ENCODE measurements around the gene COL6A5. TPM values are rescaled to one million over a fixed set of nuclear protein-coding genes. Genes with fewer than 3 reads are reported as not detected.
A peak's percentile ranks its signal among the peaks of the same experiment; 100 is the strongest.

COL6A5 gene
- total RNA-seq, 2 donors from 2014 or later = 0.15 TPM; not detected in 1

GRCh38 chr3:130507746-130508145 is 162.3 kb downstream of the COL6A5 start:
- H3K9ac ChIP-seq (ENCODE audit: low read depth in 2 of 2, low read length in 2 of 2) = no peak overlapping the region

GRCh38 chr3:130509008-130509407 is 163.5 kb downstream of the COL6A5 start:
- Histone ChIP-seq H3K27ac (no peak overlapping the region), H3K4me1 (no peaks in the 10 kb centered on the region), H3K9me3 (no peaks in the 10 kb centered on the region), H3K27me3 (no peaks in the 10 kb centered on the region), H3K36me3 (no peaks in the 10 kb centered on the region), H3K9ac (ENCODE audit: low read depth in 2 of 2, low read length in 2 of 2) (no peak overlapping the region), H3K4me3 (no peak overlapping the region)
- peak; percentile 36 for DNase-seq
- intact Hi-C loops (cut with DNase I) = no loop called here
- TF ChIP-seq, protein P1, sequence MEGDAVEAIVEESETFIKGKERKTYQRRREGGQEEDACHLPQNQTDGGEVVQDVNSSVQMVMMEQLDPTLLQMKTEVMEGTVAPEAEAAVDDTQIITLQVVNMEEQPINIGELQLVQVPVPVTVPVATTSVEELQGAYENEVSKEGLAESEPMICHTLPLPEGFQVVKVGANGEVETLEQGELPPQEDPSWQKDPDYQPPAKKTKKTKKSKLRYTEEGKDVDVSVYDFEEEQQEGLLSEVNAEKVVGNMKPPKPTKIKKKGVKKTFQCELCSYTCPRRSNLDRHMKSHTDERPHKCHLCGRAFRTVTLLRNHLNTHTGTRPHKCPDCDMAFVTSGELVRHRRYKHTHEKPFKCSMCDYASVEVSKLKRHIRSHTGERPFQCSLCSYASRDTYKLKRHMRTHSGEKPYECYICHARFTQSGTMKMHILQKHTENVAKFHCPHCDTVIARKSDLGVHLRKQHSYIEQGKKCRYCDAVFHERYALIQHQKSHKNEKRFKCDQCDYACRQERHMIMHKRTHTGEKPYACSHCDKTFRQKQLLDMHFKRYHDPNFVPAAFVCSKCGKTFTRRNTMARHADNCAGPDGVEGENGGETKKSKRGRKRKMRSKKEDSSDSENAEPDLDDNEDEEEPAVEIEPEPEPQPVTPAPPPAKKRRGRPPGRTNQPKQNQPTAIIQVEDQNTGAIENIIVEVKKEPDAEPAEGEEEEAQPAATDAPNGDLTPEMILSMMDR (IDR thresholded peaks at IDR 0.05) = no peak

More at GRCh38 chr3:130507746-130508145, 162.3 kb downstream of the COL6A5 start:
- H3K4me3 ChIP-seq = no peak overlapping the region
- H3K9me3 ChIP-seq = no peaks in the 10 kb centered on the region
- intact Hi-C loops (cut with DNase I) = no loop called here
- H3K27me3 ChIP-seq = no peaks in the 10 kb centered on the region
- DNase-seq = no peak
- TF ChIP-seq, protein P1 (IDR thresholded peaks at IDR 0.05) = no peak
- H3K4me1 ChIP-seq = no peaks in the 10 kb centered on the region
- no peaks in the 10 kb centered on the region for H3K36me3 ChIP-seq
- H3K27ac ChIP-seq = no peak overlapping the region

DNA sequence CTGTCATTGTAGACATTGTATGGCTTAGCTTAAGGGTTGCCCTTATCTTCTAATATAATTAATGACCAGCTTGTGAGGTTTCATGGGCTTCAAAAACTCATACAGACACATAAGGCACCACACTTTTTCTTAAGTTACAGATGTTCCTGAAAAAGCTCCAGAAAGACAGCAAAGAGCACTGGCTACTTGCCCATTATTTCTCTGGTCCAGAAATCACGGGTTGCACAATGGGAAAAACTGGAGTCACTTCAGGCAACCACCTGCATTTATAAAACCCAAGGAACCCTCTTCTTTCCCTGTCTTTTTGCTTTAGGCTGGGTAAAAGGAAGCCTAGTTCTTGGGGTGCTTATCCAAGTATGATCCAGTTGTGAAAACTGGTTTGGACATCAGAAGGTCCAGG is 169.2 kb downstream of the COL6A5 start:
- intact Hi-C loops (cut with DNase I) = no loop called here
- TF ChIP-seq, protein P1 (IDR thresholded peaks at IDR 0.05) = no peak
- Histone ChIP-seq H3K27me3 (peaks cover 10% of the 10 kb centered on the region), H3K9ac (ENCODE audit: low read depth in 2 of 2, low read length in 2 of 2) (no peak overlapping the region), H3K9me3 (no peaks in the 10 kb centered on the region), H3K4me3 (no peak overlapping the region), H3K36me3 (no peaks in the 10 kb centered on the region), H3K4me1 (no peaks in the 10 kb centered on the region), H3K27ac (no peak overlapping the region)
- no peak for DNase-seq

DNA sequence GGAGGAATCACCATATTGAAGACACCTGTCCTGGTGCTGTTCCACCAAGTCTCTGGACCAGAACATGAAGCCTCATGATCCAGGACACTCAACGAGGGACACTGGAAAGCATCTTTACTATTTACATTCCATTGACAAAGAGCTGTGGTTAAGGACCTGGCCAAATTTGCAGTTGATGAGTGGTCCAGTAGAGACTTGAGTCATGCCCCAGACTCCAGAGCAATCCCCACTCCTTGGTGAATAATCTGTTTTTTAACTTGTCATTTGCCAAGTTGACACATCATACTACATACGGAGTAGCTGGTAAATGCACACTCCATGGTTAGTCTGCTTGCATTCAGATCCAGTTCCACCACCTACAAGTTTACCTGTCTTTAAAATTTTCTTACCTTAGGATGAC is 170.3 kb downstream of the COL6A5 start:
- Histone ChIP-seq H3K9me3 (no peaks in the 10 kb centered on the region), H3K36me3 (no peaks in the 10 kb centered on the region), H3K9ac (ENCODE audit: low read depth in 2 of 2, low read length in 2 of 2) (no peak overlapping the region), H3K4me3 (no peak overlapping the region), H3K4me1 (no peaks in the 10 kb centered on the region), H3K27me3 (peaks cover 10% of the 10 kb centered on the region), H3K27ac (no peak overlapping the region)
- intact Hi-C loops (cut with DNase I) = no loop called here
- TF ChIP-seq, protein P1 (IDR thresholded peaks at IDR 0.05) = no peak
- no peak for DNase-seq

- no peaks in the 10 kb centered on the region for H3K9me3 ChIP-seq
- H3K4me1 ChIP-seq = no peaks in the 10 kb centered on the region
- no peak for DNase-seq
- no peak within 1 kb of the TSS for H3K9ac ChIP-seq (ENCODE audit: low read depth in 2 of 2, low read length in 2 of 2)
- H3K27ac ChIP-seq = no peak within 1 kb of the TSS
- TF ChIP-seq, protein P1 (IDR thresholded peaks at IDR 0.05) = no peak
- intact Hi-C loops (cut with DNase I) = no loop called here
- no peak within 1 kb of the TSS for H3K4me3 ChIP-seq
- H3K27me3 ChIP-seq = peaks cover 10% of the 10 kb centered on the region
- no peaks in the 10 kb centered on the region for H3K36me3 ChIP-seq
Measured at GRCh38 chr3:130516645-130517512, 171.4 kb downstream of the COL6A5 start, which contains the start of gene COL6A6. Gene COL6A6, plus strand, starts transcription at chr3:130517177. Its CDS starts 43,188 bp downstream, at chr3:130560365.

Measured in colonic mucosa (tissue), 4 donors.